Testis (tissue), 3 donors: ENCODE results near the gene IL21. TPM values are rescaled to one million over a fixed set of nuclear protein-coding genes. Genes with fewer than 3 reads are reported as not detected.
"Not testable (repeated sequence)": the region's sequence is repeated elsewhere in the genome, so short reads cannot be mapped to it uniquely, and the experiment has no call there.

Experiments used
- DNase-seq: peaks from one replicate; pipeline ENCODE4 v3.0.0-alpha.2; 2019
- H3K27ac ChIP-seq, 2 donors: fragments of 200-600 bp; sonication (generic); one replicate each; pipeline ENCODE4 v1.5.1; 2019
- H3K27me3 ChIP-seq: fragments of 200-600 bp; sonication (generic); one replicate; pipeline ENCODE4 v1.5.1; 2019
- H3K36me3 ChIP-seq: fragments of 200-600 bp; sonication (generic); one replicate; pipeline ENCODE4 v1.5.1; 2017; ENCODE audit warnings: low read depth; ENCODE audit errors: missing control alignments
- H3K4me1 ChIP-seq: fragments of 200-600 bp; sonication (generic); one replicate; pipeline ENCODE4 v1.5.1; 2019
- H3K4me3 ChIP-seq, 2 donors: fragments of 200-600 bp; sonication (generic); one replicate each; pipeline ENCODE4 v1.5.1; 2017 to 2019
- H3K9me3 ChIP-seq: fragments of 200-600 bp; sonication (generic); one replicate; pipeline ENCODE4 v1.5.1; 2017
- CTCF ChIP-seq, 3 experiments: fragments of 450-650 bp in 2 of 3; fragments of 200-600 bp in 1 of 3; sonication (generic) in 1 of 3; IDR thresholded peaks; one replicate each; pipeline ENCODE4 v1.5.1; 2016 to 2019; ENCODE audit warnings: antibody characterized with exemption in 3 of 3, mild to moderate bottlenecking in 2 of 3, moderate library complexity in 1 of 3
- POLR2A ChIP-seq: fragments of 450-650 bp; IDR thresholded peaks from one replicate; pipeline ENCODE4 v1.6.1; 2017; ENCODE audit warnings: antibody characterized with exemption, mild to moderate bottlenecking, moderate library complexity
- WGBS, 2 donors: methylation state at CpG; one replicate each; pipeline ENCODE4 v1.1.5; 2018; 5-methylcytosine and 5-hydroxymethylcytosine counted together
- intact Hi-C: fragments of 100-400 bp; cut with DNase I; formaldehyde crosslinking; loops from one replicate; pipeline ENCODE4 v1.15.1; 2023; ENCODE audit warnings: low total_unique reads
- polyA plus RNA-seq: library from polyadenylated mRNA; stranded (reverse); fragments of 350-450 nt; fragmentation: Illumina TruSeq; extraction: RNeasy Lipid Tissue Mini Kit (QIAGEN cat#74804); gene quantifications from one replicate; pipeline ENCODE4 v1.2.3, GENCODE V29; 2014; ENCODE audit warnings: low read depth, low replicate concordance; ENCODE audit not compliant: insufficient read depth
- total RNA-seq, 2 donors: library from RNA; depleted of rRNA; stranded (reverse); fragments of >200 nt; gene quantifications; one replicate each; pipeline ENCODE4 v1.2.3, GENCODE V29; 2016

Gene IL21
- total and polyA plus RNA-seq, 3 donors from 2014 or later = 1.3 TPM; not detected in 2

GRCh38 chr4:122661176-122662160 lies 40.6 kb upstream of the IL21 start:
- TF ChIP-seq CTCF (IDR thresholded peaks at IDR 0.05) = no peak
- TF ChIP-seq POLR2A = no peak
- WGBS, 2 donors = 65 to 70% methylated on average over 4 of the region's 4 CpGs
- no peak overlapping the region for H3K4me3 ChIP-seq
- H3K36me3 ChIP-seq = no peaks in the 10 kb centered on the region
- H3K4me1 ChIP-seq = peaks cover 4% of the 10 kb centered on the region
- H3K27ac ChIP-seq = no peak overlapping the region
- intact Hi-C loops = no loop called here
- no peaks in the 10 kb centered on the region for H3K9me3 ChIP-seq
- no peak for DNase-seq
- no peaks in the 10 kb centered on the region for H3K27me3 ChIP-seq

GRCh38 chr4:122658818-122659295 lies 38.0 kb upstream of the IL21 start:
- intact Hi-C loops = no loop called here
- H3K36me3 ChIP-seq = no peaks in the 10 kb centered on the region
- no peak overlapping the region for H3K4me3 ChIP-seq
- TF ChIP-seq POLR2A (no peak), CTCF (IDR thresholded peaks at IDR 0.05) (no peak)
- no peaks in the 10 kb centered on the region for H3K9me3 ChIP-seq
- no peak overlapping the region for H3K27ac ChIP-seq
- no peaks in the 10 kb centered on the region for H3K27me3 ChIP-seq
- 52 to 76% methylated on average over 1 of the region's 1 CpG for WGBS, 2 donors
- H3K4me1 ChIP-seq = no peaks in the 10 kb centered on the region
- no peak for DNase-seq

GRCh38 chr4:122658377-122658776 lies 37.5 kb upstream of the IL21 start:
- intact Hi-C loops = no loop called here
- no peak overlapping the region for H3K27ac ChIP-seq
- no peak for DNase-seq
- no peaks in the 10 kb centered on the region for H3K9me3 ChIP-seq
- H3K36me3 ChIP-seq = no peaks in the 10 kb centered on the region
- no peaks in the 10 kb centered on the region for H3K27me3 ChIP-seq
- TF ChIP-seq CTCF (IDR thresholded peaks at IDR 0.05) (no peak), POLR2A (no peak)
- no peaks in the 10 kb centered on the region for H3K4me1 ChIP-seq
- WGBS, 2 donors = 47 to 90% methylated on average over 2 of the region's 2 CpGs
- H3K4me3 ChIP-seq = no peak overlapping the region

DNA sequence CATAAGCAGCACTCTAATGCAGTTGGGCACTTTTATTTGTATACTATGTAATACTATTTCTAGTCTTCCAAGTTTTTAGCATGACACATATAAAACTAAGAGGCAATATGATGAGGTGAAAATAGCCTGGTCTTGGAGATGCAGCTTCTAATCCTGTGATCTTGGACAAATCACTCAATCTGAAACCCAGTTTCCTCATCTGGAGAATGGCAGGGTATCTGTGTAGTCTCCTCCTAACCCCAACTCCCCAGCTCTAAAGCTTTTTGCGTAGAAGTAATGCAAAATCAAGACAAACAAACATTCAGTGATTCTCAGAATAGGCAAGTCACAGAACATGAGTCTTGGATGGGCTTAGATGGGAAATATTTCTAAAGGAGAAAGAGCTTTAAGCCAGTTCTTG lies 36.7 kb upstream of the IL21 start:
- no peaks in the 10 kb centered on the region for H3K27me3 ChIP-seq
- H3K36me3 ChIP-seq = no peaks in the 10 kb centered on the region
- WGBS, 2 donors = 96 to 100% methylated on average over 1 of the region's 1 CpG
- no peaks in the 10 kb centered on the region for H3K9me3 ChIP-seq
- no peak overlapping the region for H3K27ac ChIP-seq
- no peak for DNase-seq
- no peak overlapping the region for H3K4me3 ChIP-seq
- no peak for TF ChIP-seq POLR2A
- no peak for TF ChIP-seq CTCF (IDR thresholded peaks at IDR 0.05)
- intact Hi-C loops = no loop called here
- no peaks in the 10 kb centered on the region for H3K4me1 ChIP-seq

- H3K27ac ChIP-seq, H3K27me3 ChIP-seq, H3K36me3 ChIP-seq, DNase-seq, H3K4me1 ChIP-seq, intact Hi-C loops, H3K9me3 ChIP-seq, H3K4me3 ChIP-seq: not testable (repeated sequence)
- WGBS, 2 donors = 60 to 63% methylated on average over 5 of the region's 5 CpGs
Observed at GRCh38 chr4:122656583-122656982, 35.7 kb upstream of the IL21 start.
